GM19372 (cell line): ENCODE data around the gene TNRC6C.

Source experiments
- ATAC-seq: cut with Tn5 transposase; IDR thresholded peaks from one replicate; pipeline ENCODE4 v1.9.1; 2021; ENCODE audit warnings: mild to moderate bottlenecking, low read depth, moderate library complexity; ENCODE audit not compliant: unreplicated experiment

Gene TNRC6C

DNA sequence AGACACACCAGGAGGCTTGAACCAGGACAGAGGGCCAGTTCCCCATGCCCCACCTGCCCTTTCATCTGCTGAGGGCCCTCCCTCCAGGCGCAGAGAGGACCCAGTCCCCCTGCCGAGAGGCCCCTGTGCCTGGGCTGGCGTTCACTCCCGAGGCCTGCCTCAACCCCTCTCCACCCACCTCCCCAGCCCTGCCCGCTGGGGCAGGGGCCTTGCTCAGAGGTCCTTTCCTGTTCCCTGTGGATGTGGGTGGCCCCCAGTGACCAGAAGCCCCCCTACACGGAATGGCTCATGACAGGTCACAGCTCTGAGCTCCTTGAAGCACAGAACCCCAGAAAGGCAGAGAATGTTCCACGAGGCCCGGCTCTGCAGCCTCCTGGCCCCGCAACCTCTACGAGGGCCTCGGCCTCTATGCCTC, 163.3 kb downstream of the TNRC6C start:
- no peak for ATAC-seq

DNA sequence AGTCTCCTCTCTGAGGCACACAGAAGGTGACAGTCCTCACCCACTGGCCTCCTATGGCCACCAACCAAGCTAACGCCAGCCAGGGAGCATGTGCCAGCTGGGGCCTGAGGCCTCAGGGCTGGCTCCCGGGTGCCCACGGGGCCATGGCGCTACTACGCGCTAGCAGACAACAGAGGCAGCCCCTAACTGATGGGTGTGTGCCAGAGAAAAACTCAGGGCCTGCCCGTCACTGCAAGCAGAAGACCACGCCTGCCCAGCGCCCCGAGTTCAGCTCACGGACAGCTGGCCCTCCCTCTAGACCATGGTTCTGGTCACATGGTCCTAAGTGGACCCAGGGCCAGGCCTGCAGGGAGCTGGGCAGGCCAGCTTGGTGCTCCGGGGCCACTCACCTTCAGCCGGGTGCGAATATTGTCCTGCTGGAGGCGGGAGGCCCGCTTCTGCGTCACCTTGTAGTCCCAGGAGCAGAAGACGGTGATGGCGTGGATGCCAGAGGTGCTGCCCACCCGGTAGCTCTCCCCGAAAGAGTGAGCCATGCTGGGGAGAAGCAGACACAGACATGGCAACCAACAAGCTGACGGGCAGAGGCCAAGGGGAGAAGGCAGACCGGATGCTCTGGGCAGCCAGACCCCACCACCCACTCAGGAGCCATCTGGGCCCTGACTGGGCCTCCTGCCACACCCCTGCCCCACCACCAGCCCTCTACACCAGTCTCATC, 163.9 kb downstream of the TNRC6C start:
- no peak for ATAC-seq

DNA sequence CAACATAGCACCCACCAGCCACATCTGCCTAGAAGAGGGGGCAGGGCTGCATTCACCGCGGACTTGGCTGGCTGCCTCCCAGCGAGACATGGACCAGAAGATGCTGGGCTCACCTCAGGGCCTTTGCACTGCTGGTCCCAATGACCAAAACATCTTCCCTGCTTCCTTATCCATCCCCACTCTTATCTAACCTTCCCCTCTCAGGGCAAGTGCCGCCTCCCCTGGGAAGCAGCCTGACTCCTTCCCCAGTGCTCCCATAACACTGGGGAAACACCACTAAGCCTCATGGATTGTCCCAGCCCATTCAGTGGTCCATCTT, 164.4 kb downstream of the TNRC6C start:
- ATAC-seq = no peak

DNA sequence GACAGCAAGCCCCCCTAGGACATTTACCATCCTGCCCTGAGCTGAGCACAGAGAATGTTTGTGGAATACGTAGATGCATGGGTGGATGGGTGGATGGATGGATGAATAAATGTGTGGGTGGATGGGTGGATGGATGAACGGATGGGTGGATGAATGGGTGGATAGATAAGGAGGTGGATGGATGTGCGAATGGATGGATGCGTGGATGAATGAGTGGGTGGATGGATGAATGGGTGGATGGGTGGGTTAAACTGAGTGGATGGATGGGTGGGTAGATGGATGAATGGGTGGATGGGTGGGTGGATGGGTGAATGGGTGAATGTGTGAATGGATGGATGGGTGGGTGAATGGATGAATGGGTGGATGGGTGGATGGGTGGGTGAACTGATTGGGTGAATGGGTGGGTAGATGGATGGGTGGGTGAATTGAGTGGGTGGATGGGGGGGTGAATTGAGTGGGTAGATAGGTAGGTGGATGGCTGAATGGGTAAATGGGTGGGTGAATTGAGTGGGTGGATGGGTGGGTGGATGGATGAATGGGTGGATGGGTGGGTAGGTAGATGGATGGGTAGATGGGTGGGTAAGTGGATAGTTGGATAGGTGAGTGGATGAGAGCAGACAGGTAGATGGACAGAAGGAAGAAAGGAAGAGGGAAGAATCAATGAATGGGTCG, 164.9 kb downstream of the TNRC6C start:
- ATAC-seq = no peak

DNA sequence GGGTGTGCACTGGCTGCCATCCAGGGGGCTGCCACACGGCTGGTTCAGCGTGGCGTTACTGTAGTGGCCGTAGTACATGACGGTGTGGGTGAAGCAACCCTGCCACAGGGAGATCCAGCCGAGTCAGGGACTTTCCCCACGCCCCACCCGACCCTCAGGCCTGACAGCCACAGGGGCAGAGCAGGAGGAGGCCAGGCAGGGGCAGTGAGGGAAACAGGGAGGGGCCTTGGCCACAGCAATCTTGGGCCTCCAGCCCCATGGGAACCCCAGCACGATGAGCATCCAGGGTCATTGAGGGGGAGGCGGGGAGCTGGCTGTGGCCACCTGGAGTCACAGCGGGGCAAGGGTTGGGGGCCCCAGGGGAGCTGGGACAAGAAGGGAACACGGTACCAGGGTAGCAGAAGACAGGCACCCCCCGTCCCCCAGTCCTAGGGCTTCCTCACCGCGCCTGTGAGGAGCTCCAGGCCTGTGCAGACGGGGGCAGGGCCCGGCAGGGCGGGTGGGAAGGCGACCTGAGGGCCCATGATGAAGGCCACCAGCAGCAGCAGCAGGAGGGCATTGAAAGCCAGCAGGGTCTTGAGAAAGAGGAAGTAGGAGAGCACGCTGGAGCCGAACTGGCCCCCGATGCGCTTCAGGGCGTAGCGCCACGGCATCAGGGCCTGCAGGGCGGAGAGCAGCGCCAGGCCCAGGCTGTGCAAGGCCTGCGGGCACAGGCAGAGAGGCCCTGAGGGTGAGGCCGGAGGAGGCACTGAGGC, 165.8 kb downstream of the TNRC6C start:
- no peak for ATAC-seq

DNA sequence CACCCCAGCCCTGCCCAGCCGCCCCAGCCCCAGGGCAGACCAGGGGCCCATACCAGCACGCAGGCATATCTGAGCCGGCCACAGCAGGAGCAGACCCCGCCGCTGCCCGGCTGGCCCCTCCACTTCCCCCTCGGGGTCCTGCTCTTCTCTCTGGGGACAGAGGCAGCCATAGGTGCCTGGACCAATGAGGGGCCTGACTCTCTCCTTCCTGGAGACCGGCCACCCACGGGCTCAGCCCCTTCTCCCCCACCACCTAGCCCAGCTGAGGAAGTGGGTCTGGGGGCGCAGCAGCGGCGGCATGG, 166.3 kb downstream of the TNRC6C start:
- no peak for ATAC-seq

DNA sequence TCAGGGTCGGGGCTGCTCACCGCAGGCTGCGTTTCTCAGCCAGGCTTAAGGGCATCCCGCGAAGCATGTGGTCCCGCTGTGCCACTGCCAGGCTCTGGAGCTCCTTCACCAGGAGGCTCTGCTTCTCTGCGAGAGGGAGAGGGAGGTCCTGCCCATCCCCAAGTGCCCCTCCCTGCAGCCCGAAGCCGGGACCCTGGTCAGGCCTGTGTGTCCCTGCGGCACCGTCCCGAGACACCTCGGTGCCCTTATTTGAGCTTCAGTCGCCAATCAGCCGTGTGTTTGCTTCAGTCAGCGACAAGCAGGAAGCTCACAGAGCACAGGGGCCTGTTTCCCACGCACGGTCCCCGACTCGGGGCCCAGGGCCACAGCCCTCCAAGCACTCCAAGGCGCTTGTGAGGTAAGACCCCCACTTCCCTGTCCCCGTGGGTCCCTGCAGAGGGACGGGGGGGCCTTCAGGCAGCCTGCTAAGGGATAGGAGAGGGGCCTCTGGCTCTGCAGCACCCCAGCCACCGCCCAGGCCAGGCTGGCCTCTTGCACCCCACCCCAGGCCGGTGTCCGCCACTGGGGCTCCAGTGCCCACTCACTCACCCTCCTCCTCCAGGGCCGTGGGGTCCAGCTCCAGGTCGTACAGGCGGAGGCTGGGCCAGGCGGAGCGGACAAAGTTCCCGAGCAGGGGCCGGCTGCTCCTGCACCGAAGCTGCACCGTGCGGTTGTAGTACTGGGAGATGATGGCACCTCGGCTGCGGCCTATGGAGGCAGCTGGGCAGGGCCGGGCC, 166.8 kb downstream of the TNRC6C start:
- no peak for ATAC-seq

DNA sequence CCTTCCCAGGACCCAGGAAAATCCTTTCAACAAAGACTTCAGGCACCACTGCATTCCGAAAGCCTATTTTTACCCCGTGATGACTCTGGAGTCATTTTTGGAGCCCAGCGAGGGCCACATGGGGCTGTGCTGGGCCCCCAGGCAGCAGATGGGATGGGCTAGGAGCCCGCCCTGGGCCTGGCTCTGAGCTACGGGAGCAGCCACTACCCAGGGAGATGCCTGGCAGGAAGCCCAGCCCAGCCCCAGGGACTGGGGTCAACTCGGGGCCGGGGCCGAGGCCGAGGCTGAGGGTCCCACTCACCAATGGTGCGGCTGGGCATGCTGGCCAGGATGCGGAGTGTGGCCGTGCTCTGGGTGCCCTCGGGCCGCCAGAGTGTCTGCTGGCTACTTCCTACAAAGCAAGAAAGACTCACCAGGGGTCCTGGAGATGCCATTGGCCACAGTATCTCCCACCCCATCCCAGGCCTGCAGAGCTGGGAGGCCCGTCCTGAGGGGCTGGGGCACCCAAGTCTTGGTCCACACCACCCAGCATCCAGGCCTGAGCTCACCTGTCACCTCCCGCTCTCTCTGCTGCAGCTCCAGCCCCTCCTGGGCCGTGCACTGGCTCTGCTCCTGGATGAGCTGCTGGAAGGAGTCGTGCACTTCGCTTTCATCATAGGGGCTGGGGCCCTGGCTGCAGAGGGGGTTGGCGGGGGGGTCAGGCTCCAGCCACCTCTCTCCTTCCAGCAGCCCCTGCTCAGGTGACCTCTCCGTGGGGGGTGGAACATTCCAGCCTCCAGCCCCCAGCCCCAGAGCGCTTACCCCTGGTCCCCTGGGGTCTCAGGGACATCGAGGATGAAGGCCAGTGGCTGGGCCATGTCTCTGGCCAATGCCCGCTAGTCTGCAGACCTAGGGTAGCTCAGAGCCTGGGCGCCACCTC, 167.7 kb downstream of the TNRC6C start:
- ATAC-seq = no peak

DNA sequence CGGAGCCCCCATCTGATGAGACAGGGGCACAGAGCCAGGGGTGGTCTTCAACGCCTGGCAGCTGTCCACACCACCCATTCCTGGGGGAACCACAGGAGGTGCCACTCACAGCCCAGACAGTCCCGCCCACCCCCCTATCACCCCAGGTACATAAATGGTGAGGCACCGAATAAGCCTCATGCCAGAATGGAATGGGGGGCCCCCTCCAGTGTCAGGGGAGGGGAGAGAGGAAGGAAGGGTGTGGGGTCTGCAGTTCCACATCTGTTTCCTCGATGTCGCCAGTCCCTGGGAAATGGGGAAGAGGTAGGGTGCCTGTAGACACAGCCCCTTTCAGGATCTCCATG, 168.4 kb downstream of the TNRC6C start:
- no peak for ATAC-seq

DNA sequence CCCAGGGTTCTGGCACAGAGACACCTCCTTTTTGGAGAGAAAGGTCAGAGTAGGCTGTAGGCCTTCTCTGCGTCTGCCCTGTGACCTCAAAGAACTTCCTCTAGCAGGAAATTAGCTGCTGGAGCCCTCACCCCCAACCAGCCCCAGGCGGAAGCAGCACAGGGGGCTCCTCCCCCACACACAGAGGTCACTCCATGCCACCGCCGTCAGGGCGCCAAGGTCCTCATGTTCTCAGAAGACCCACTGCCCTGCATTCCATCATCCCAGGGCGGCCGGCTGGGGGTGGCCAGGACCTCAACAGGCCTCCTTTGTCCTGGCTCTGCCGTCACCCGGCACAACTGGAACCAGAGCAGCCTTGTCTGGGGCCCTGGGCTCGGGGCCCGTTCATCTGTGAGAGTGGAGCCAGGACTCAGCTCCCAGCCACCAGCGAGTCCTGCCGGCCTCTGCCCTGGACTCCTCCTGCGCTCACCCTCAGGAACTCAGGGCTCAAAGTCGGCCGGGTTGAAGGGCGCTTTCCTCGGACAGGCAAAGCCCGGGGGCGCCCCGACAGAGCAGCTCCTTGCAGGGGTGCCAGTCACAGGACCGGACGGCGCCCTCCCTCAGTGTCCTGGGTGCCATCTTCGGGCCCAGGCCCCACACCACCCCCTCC, 168.9 kb downstream of the TNRC6C start:
- no peak for ATAC-seq

DNA sequence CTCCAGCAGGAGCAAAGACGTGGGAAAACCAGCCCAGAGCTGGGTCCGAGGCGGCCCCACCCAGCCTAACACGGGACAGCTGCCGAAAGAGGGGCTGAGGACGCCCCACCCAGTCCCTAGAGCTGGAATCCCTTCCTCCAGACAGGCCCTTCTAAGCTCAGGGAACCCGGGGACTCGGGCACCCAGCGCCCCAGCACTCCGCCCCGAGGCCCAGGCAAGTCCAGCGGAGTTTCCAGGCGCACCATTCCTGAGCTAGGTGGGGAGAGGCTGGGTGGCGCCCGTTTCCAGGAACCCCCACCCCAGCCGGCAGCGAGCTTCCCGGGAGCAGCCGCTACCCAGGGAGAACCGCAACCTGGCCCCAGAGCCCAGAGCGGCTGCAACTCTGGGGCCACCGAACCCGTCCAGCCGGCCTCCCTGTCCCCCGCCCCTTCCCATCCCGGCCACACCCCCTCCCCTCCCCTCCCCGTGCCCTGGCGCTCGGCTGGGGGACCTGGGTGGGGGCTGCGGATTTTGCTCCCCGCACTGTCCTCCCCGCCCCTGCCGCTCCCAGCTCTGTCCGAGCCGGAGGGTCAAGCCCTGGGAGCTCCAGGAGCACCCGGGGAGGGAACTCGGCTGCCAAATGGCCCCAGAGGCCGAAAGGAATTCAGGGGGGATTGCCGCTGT, 169.5 kb downstream of the TNRC6C start:
- no peak for ATAC-seq

DNA sequence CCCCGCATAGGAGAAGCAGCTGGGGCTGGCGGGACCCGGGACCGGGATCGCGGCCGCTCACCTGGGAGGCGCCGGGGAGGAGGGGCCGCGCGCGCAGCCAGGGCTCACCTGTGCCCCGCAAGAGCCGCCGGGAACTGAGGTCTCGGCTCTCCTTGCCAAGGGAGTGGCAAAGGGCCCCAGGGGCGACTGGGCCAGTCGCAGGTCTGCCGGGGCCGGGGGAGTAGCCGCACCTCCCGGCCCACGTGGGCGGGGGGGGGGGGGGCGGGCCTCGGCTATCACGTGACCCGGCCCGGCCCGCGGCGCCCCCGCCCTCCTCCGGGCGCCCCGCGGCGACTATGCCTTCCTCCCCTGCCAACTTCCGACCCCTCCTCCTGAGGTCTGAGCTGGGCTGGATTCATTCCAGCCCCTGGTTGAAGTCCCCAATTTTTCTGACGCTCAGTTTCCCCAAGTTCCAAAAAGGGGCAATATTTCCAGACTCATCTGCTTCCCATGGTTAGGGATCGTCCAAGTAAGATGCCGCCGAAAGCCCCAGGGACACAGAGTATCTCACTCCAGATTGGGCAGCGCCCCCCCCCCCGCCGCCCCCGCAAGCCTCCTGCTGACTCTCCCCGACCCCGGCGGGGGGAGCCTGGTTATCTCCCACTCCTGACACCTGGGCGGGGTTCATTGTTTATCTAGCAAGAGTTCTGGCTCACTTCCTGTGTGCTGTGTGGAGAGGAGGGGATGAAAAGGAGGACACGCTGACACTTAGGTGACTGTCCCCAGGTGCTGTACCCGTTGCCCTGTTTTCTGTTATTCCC, 170.2 kb downstream of the TNRC6C start, which contains the start of gene TMC6:
Gene TMC6 (minus strand): TSS at position 205 of the 800 bp plus-strand sequence. CDS start 1,923 bp downstream, outside the sequence.
- no peak for ATAC-seq

DNA sequence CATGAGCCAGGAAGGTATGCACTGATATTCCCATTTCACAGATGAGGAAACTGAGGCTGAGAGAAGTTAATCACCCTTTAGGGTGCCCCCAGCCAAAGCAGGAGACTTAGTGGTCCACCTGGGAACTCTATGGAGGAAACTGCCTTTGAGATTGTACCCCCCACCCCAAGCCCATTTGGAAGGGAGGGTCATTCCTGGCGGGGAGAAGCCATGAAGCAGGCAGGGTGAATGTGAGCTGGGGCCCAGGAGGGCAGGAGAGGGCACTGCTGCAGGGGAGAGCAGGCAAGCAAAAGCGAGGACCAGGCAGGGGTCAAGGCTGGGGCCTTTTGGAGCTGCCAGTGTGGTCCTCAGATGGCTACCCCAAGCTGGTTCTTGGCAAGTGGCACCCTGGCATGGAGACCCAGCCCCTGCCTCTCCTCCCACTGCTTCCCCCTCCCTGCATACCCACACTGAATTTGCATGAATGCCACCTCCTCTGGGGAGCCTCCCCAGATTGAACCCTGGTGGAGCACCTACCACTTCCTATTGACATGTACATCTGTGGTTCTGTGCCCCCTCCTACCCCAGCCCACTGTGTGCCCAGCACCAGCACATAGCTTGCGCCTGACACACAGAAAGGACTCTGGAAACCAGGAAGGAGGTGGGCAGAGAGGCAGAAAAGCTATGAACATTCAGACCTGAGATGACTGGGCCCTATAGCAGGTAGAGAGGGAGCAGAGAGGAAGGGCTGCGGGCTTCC, 171.0 kb downstream of the TNRC6C start:
- ATAC-seq = no peak

DNA sequence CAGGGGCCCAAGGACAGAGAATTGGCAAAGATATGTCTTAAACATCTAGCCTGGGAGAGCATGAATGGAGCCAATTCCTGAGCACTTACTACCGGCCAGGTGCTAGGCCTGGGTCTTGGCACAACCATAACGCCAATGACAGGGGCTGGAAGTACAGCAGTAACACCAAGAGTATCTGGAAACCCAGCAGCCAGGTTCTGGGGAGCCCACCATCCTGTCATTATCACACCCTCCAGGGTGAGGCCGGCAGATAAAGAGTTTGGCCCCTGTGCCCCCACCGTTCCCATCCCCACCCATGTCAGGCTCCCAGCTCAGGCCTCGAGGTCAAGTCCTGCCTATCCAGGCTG, 171.6 kb downstream of the TNRC6C start:
- ATAC-seq = no peak

DNA sequence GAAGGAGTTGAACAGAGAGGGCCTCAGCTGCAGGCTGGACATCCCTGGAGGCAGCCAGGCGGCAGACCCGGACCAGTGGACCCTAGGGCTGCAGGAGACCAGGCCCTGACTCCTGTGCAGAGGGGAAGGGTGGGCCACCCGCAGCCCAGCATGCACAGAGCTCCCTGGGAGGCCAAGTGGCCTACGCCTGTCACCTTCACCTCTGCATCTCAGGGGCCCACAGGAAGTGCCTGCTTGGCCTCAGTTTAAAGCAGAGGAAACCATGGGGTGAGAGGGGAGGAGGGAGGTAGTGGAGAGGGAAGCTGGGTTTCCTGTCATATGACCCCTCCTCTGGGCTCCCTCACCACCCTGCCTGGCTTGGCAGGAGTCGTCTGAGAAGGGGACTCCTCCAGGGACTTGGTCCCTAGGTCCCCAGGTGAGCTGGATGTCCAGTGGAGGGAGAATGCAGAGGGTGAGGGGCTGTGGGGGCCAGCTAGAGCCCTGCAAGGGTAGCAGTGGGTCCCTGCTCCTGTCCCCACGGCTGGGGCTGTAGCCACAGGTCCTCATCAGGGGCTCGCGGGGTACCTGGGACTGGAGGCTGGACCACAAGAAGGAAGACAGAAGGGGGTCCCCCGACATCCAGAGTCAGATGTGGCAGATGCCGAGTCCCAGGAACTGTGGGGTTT, 172.1 kb downstream of the TNRC6C start, which contains the start of gene TMC8:
Gene TMC8 (plus strand): TSS at position 335 of the 665 bp plus-strand sequence. CDS start 818 bp downstream, outside the sequence.
- no peak for ATAC-seq

DNA sequence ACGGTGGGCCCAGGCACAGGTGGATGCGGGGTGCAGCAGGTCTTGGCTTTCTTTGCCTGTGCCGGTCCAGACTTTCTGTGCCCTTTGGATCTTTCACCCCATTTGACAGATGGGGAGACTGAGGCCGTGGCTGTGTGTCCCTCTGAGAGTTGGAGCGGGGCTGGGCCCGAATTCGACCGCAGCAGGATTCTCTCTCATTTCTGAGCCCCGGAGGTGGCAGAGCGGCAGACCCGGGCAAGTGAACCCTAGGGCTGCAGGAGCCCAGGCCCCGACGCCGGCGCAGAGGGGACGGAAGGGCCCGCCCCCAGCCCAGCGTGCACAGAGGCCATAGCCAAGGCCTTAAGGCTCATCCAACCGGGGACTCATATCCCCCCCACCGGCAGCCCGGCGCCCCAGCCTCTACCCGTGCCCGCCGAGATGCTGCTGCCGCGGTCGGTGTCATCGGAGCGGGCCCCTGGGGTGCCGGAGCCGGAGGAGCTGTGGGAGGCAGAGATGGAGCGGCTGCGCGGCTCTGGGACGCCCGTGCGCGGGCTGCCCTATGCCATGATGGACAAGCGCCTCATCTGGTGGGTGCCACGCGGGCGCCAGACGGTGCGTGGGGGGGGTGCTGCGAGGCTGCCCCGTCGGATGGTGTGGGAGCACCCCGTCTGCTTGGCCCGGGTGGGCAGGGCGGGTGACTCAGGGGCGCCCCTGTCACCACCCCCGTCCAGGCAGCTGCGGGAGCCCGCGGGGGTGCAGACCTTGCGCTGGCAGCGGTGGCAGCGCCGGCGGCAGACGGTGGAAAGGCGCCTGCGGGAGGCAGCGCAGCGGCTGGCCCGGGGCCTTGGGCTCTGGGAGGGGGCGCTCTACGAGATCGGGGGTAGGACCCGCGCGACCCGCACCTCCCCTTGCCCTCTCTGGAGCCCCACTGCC, 172.9 kb downstream of the TNRC6C start:
- ATAC-seq = no peak
